Measurements from ENCODE around the gene SIGLEC7.

GRCh38 chr19:51161867-51162496, 19.9 kb downstream of the SIGLEC7 start:
- no peak for TF ChIP-seq POLR2A (IDR thresholded peaks at IDR 0.05)
- TF ChIP-seq EP300 (IDR thresholded peaks at IDR 0.05) = no peak
- TF ChIP-seq CTCF (IDR thresholded peaks at IDR 0.05) = no peak
